SJSA1 (cell line): ENCODE data around the gene IQGAP2. TPM values are rescaled to one million over a fixed set of nuclear protein-coding genes. Genes with fewer than 3 reads are reported as not detected.

ENCODE experiments used
- DNase-seq, 2 experiments: peaks; one replicate each; pipeline ENCODE4 v3.0.0-alpha.2; 2015 to 2020; ENCODE audit warnings: low spot score in 2 of 2, low read depth in 1 of 2
- H3K27ac ChIP-seq: fragments of 250-450 bp; sonication (Bioruptor Pico); 2 replicates; pipeline ENCODE4 v1.5.1; 2020; ENCODE audit warnings: mild to moderate bottlenecking, moderate library complexity
- H3K27me3 ChIP-seq: fragments of 250-450 bp; sonication (Bioruptor Pico); replicated peaks from 2 replicates; pipeline ENCODE4 v1.5.1; 2020; ENCODE audit warnings: mild to moderate bottlenecking, moderate library complexity
- H3K36me3 ChIP-seq: fragments of 250-450 bp; sonication (Bioruptor Pico); 2 replicates; pipeline ENCODE4 v1.5.1; 2020; ENCODE audit warnings: mild to moderate bottlenecking
- H3K4me1 ChIP-seq: fragments of 250-450 bp; sonication (Bioruptor Pico); replicated peaks from 2 replicates; pipeline ENCODE4 v1.6.1; 2021; ENCODE audit warnings: mild to moderate bottlenecking
- H3K4me3 ChIP-seq: fragments of 250-450 bp; sonication (Bioruptor Pico); 2 replicates; pipeline ENCODE4 v1.5.1; 2020; ENCODE audit warnings: mild to moderate bottlenecking
- H3K9me3 ChIP-seq: fragments of 250-450 bp; sonication (Bioruptor Pico); replicated peaks from 2 replicates; pipeline ENCODE4 v1.5.1; 2020; ENCODE audit warnings: mild to moderate bottlenecking
- total RNA-seq: library from RNA; depleted of rRNA; stranded (reverse); fragments of >200 nt; shearing (Covaris generic); gene quantifications from 2 replicates; pipeline ENCODE4 v1.2.3, GENCODE V29; 2014

IQGAP2 gene
- total RNA-seq, 1 experiment from 2014 or later = 0.37 TPM

GRCh38 chr5:76692651-76693050, 289.6 kb downstream of the IQGAP2 start:
- Histone ChIP-seq H3K9me3 (no peaks in the 10 kb centered on the region), H3K4me3 (no peak overlapping the region), H3K27ac (peak overlapping the region; percentile 88), H3K36me3 (no peaks in the 10 kb centered on the region), H3K4me1 (peaks cover 56% of the 10 kb centered on the region), H3K27me3 (no peaks in the 10 kb centered on the region)
- DNase-seq = no peak

DNA sequence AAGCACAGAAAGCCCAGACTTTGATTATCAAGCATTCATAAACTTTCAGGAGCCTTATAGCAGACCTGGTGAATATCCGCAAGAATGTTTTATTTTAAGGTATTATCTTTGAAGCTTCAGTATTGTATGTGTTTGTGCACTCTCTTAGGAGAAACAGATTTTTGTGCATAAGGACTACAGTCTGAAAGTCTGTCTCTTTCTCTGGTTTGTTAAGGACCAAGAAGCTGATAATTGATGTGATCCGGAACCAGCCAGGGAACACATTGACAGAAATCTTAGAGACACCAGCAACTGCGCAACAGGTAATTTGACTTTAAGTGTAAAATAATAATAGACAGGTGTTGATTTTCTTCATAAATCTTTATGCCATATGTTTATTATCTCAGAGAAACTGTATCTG, 290.1 kb downstream of the IQGAP2 start:
- Histone ChIP-seq H3K4me3 (no peak overlapping the region), H3K27me3 (no peaks in the 10 kb centered on the region), H3K9me3 (no peaks in the 10 kb centered on the region), H3K27ac (peak overlapping the region; percentile 88), H3K36me3 (no peaks in the 10 kb centered on the region), H3K4me1 (peaks cover 52% of the 10 kb centered on the region)
- no peak for DNase-seq

GRCh38 chr5:76694317-76694716, 291.2 kb downstream of the IQGAP2 start:
- no peak for DNase-seq
- Histone ChIP-seq H3K27ac (no peak overlapping the region), H3K36me3 (no peaks in the 10 kb centered on the region), H3K9me3 (no peaks in the 10 kb centered on the region), H3K27me3 (no peaks in the 10 kb centered on the region), H3K4me3 (no peak overlapping the region), H3K4me1 (peaks cover 41% of the 10 kb centered on the region)

GRCh38 chr5:76695346-76695745, 292.3 kb downstream of the IQGAP2 start:
- H3K4me3 ChIP-seq = no peak overlapping the region
- H3K9me3 ChIP-seq = no peaks in the 10 kb centered on the region
- H3K27ac ChIP-seq = no peak overlapping the region
- peaks cover 30% of the 10 kb centered on the region for H3K4me1 ChIP-seq
- no peaks in the 10 kb centered on the region for H3K27me3 ChIP-seq
- H3K36me3 ChIP-seq = no peaks in the 10 kb centered on the region
- DNase-seq = no peak

DNA sequence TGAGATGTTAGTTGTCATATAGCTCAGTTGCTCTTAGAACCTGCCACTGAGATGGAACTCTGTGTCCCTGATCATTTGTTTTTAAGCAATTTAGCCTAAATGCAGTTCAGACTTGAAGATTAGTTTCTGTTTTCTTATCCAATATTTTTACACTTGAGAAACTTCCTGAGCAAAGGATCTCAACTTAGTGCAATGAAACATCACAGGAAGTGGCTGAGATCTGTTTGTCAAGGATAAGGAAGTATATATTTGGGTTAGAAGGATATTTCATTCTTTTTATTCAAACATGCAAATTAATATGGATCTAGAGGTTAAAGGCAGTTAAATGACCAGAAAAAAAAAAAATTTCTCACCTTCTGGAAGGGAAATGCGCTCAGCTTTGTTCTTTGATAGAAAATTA, 293.2 kb downstream of the IQGAP2 start:
- Histone ChIP-seq H3K36me3 (no peaks in the 10 kb centered on the region), H3K27ac (no peak overlapping the region), H3K4me1 (peaks cover 21% of the 10 kb centered on the region), H3K27me3 (no peaks in the 10 kb centered on the region), H3K4me3 (no peak overlapping the region), H3K9me3 (no peaks in the 10 kb centered on the region; the same call in 1 of the 2 replicates)
- no peak for DNase-seq

GRCh38 chr5:76697670-76698069, 294.6 kb downstream of the IQGAP2 start:
- DNase-seq = no peak
- Histone ChIP-seq H3K4me1 (peaks cover 7% of the 10 kb centered on the region), H3K9me3 (no peaks in the 10 kb centered on the region; the same call in 1 of the 2 replicates), H3K27me3 (no peaks in the 10 kb centered on the region), H3K36me3 (no peaks in the 10 kb centered on the region), H3K4me3 (no peak overlapping the region), H3K27ac (no peak overlapping the region)

- DNase-seq = no peak
- H3K27ac ChIP-seq = no peak overlapping the region
- H3K4me3 ChIP-seq = no peak overlapping the region
- H3K4me1 ChIP-seq = peaks cover 5% of the 10 kb centered on the region; the same call in 1 of the 2 replicates
- no peaks in the 10 kb centered on the region; the same call in 1 of the 2 replicates for H3K9me3 ChIP-seq
- no peaks in the 10 kb centered on the region for H3K27me3 ChIP-seq
- no peaks in the 10 kb centered on the region for H3K36me3 ChIP-seq
Measured at GRCh38 chr5:76700571-76700970, 297.5 kb downstream of the IQGAP2 start.

DNA sequence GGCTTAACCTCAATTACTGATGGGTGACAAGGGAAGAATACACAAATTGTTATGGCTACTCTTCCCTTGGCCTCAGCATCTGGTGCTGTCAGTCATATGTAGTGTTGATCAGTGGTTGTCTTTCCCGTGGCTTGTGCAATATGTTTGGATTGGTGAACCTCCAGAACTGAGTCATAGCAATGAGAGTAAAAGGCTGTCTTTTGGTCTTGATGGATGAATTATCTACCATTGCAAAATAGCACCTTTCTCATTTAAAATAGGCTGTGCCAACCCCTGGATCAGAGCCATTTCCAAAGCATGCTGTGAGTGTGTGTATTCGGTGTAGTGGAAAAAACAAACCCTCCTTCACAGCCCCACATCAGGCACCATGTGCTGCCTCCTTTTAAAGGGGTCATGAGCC, 298.2 kb downstream of the IQGAP2 start:
- DNase-seq = no peak
- Histone ChIP-seq H3K27me3 (no peaks in the 10 kb centered on the region), H3K4me3 (no peak overlapping the region), H3K9me3 (no peaks in the 10 kb centered on the region; the same call in 1 of the 2 replicates), H3K36me3 (no peaks in the 10 kb centered on the region), H3K4me1 (peaks cover 5% of the 10 kb centered on the region; the same call in 1 of the 2 replicates), H3K27ac (no peak overlapping the region)

- H3K36me3 ChIP-seq = no peaks in the 10 kb centered on the region
- no peaks in the 10 kb centered on the region; the same call in 1 of the 2 replicates for H3K9me3 ChIP-seq
- no peak overlapping the region for H3K4me3 ChIP-seq
- H3K27ac ChIP-seq = no peak overlapping the region
- DNase-seq = no peak
- peaks cover 14% of the 10 kb centered on the region for H3K4me1 ChIP-seq
- H3K27me3 ChIP-seq = no peaks in the 10 kb centered on the region
Measured at GRCh38 chr5:76703707-76704106, 300.6 kb downstream of the IQGAP2 start.

GRCh38 chr5:76704131-76704663, 301.1 kb downstream of the IQGAP2 start:
- Histone ChIP-seq H3K4me1 (peaks cover 19% of the 10 kb centered on the region), H3K36me3 (no peaks in the 10 kb centered on the region), H3K27me3 (no peaks in the 10 kb centered on the region), H3K9me3 (no peaks in the 10 kb centered on the region; the same call in 1 of the 2 replicates), H3K27ac (no peak overlapping the region), H3K4me3 (no peak overlapping the region)
- DNase-seq = no peak

DNA sequence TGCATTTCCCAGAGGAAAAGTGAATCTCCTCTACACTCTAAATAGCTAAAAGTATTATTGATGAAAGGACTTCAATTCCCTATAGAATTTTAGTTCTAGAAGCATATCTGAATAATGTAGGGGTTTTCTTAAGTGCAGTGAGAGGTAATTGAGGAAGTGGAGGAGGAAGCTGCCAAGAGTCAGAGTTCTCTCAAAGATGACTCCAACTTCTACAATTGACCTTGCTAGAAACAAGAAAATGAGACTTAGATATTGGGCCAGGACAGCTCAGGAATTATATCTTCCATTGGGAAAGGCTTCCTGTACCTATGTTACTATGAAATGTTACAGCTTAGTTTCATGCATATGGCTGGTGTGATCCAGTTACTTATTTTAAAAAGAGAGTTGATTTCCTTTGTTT, 302.5 kb downstream of the IQGAP2 start:
- peaks cover 33% of the 10 kb centered on the region for H3K4me1 ChIP-seq
- H3K36me3 ChIP-seq = no peaks in the 10 kb centered on the region
- no peaks in the 10 kb centered on the region; the same call in 1 of the 2 replicates for H3K9me3 ChIP-seq
- no peaks in the 10 kb centered on the region for H3K27me3 ChIP-seq
- H3K27ac ChIP-seq = no peak overlapping the region
- DNase-seq = no peak
- H3K4me3 ChIP-seq = no peak overlapping the region

DNA sequence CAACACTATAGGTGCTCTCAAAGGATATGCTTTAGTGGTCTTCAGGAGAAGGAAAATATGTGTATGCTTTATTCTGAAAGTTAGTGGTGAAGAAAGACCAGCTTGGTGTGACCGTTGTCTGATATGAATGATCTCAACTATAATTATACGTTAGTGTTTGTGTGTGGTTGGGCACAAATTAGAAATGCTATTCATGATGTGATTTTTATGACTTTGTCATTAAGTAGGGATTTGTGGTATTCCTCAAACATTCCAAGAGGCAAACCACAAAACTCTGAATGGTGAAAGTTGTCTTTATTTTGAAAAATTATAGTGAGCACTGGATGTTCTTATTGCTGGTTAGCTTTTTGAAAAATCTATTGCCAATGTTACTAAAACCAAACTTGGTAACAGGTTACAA, 306.7 kb downstream of the IQGAP2 start:
- no peaks in the 10 kb centered on the region for H3K27me3 ChIP-seq
- peaks cover 41% of the 10 kb centered on the region for H3K4me1 ChIP-seq
- no peaks in the 10 kb centered on the region for H3K36me3 ChIP-seq
- peak in 1 of 2 experiments; percentile 78 for DNase-seq
- no peak overlapping the region for H3K4me3 ChIP-seq
- H3K9me3 ChIP-seq = no peaks in the 10 kb centered on the region
- H3K27ac ChIP-seq = peak overlapping the region; percentile 84

DNA sequence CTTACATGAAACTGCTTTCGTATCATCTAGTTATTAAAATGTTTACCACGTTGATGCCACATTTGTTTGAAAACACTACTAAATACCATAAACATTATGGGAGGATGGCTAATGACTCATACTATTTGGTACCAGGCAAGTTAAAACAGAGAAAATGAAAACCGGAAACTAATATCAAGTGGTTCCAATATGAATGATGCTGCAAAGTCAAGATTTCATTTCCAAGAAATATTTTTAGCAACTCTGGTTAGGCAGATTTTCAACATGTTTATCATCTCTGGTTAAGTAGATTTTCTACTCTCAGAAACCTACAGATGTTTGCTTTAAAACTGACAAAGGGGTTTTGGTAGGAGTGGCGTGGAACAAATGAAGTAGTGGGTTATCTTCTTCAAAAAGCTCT, 307.9 kb downstream of the IQGAP2 start:
- H3K27me3 ChIP-seq = no peaks in the 10 kb centered on the region
- no peak overlapping the region for H3K4me3 ChIP-seq
- H3K4me1 ChIP-seq = peaks cover 47% of the 10 kb centered on the region
- peaks cover under 1% of the 10 kb centered on the region; the same call in 1 of the 2 replicates for H3K36me3 ChIP-seq
- H3K9me3 ChIP-seq = no peaks in the 10 kb centered on the region
- H3K27ac ChIP-seq = peak overlapping the region; percentile 84
- DNase-seq = peak in 1 of 2 experiments; percentile 76

DNA sequence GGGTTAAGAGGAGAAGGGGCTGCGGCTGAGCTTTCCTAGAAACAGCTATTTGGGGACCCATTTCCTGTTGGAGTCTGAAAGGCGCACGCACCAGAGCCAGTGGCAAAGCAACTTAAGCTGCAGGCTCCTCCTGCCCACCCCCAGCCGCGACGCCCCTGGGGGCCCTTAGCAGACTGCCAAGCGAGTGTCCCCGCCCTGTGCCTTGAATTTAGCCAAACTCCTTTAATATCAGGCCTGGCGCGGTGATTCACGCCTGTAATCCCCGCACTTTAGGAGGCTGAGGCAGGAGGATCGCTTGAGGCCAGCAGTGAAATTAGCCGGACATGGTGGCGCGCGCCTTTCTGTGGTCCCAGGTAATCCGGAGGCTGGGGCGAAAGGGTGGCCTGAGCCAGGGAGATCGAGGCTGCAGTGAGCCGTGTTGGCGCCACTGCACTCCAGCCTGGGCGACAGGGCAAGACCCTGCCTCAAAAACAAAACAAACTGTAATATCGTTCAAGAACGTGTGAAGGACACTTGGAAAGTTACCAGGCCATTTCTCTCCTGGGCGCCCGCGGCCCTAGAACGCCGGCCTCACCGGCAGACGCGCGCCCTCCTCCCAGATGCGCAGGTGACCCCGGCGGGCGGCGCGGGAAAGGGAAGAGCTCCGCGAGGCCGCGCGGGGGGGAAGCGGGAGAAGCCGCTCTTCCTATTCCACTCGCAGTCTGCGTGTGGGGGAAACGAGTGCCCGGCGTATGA, 311.8 kb downstream of the IQGAP2 start:
- Histone ChIP-seq H3K9me3 (no peaks in the 10 kb centered on the region), H3K4me1 (peaks cover 47% of the 10 kb centered on the region), H3K27ac (peak overlapping the region; percentile 90), H3K36me3 (peaks cover 12% of the 10 kb centered on the region), H3K27me3 (no peaks in the 10 kb centered on the region), H3K4me3 (peak overlapping the region; percentile 85; the same call in 1 of the 2 replicates)
- DNase-seq = no peak
